Stimulated activated CD8-positive, alpha-beta memory T cell treated with anti-CD3 and anti-CD28 coated beads, Interleukin-15, amount 100 ng/mL, for 1 hour (primary cell): ENCODE data around the gene CCDC167.
A peak's percentile ranks its signal among the peaks of the same experiment; 100 is the strongest.
"Not testable (repeated sequence)": the region's sequence is repeated elsewhere in the genome, so short reads cannot be mapped to it uniquely, and the experiment has no call there.

ENCODE experiments used
- DNase-seq: peaks from one replicate; pipeline ENCODE4 v3.0.0-alpha.2; 2020; ENCODE audit warnings: low read depth

Gene CCDC167

GRCh38 chr6:37473364-37474095, 26.2 kb downstream of the CCDC167 start:
- DNase-seq: no peak

- DNase-seq: no peak
These were observed 32.0 kb downstream of the CCDC167 start for GRCh38 chr6:37467718-37468117.

- no peak for DNase-seq
These were observed 36.6 kb downstream of the CCDC167 start for GRCh38 chr6:37463110-37463509.

- no peak for DNase-seq
These were observed 38.9 kb downstream of the CCDC167 start for GRCh38 chr6:37460805-37461204.

GRCh38 chr6:37459981-37460800, 39.5 kb downstream of the CCDC167 start:
- DNase-seq: no peak

GRCh38 chr6:37456816-37457560, 42.7 kb downstream of the CCDC167 start:
- DNase-seq: no peak

GRCh38 chr6:37456126-37456525, 43.6 kb downstream of the CCDC167 start:
- no peak for DNase-seq

- no peak for DNase-seq
These were observed 45.1 kb downstream of the CCDC167 start for GRCh38 chr6:37454420-37455140.

- DNase-seq: no peak
These were observed 47.2 kb downstream of the CCDC167 start for GRCh38 chr6:37452522-37452921.

- no peak for DNase-seq
These were observed 48.1 kb downstream of the CCDC167 start for GRCh38 chr6:37451441-37452193.

GRCh38 chr6:37449984-37450383, 49.7 kb downstream of the CCDC167 start:
- no peak for DNase-seq

GRCh38 chr6:37443216-37443542, 56.5 kb downstream of the CCDC167 start:
- not testable (repeated sequence) for DNase-seq

GRCh38 chr6:37442416-37443215, 57.1 kb downstream of the CCDC167 start:
- DNase-seq: no peak

GRCh38 chr6:37441651-37442050, 58.0 kb downstream of the CCDC167 start:
- no peak for DNase-seq

GRCh38 chr6:37438930-37439329, 60.8 kb downstream of the CCDC167 start:
- DNase-seq: no peak

- no peak for DNase-seq
These were observed 63.9 kb downstream of the CCDC167 start for GRCh38 chr6:37435816-37436215.

- DNase-seq: no peak
These were observed 64.3 kb downstream of the CCDC167 start for GRCh38 chr6:37435373-37435772.

GRCh38 chr6:37433657-37434271, 65.9 kb downstream of the CCDC167 start:
- peak; percentile 14 for DNase-seq
